HG03095 (cell line): ENCODE data around the gene SLC7A1.

Source experiments
- ATAC-seq: cut with Tn5 transposase; IDR thresholded peaks from one replicate; pipeline ENCODE4 v1.9.1; 2021; ENCODE audit warnings: moderate library complexity; ENCODE audit not compliant: unreplicated experiment

Gene SLC7A1

GRCh38 chr13:29465741-29466293, 129.7 kb downstream of the SLC7A1 start:
- ATAC-seq: no peak

- ATAC-seq: no peak
Measured at GRCh38 chr13:29464105-29464679, 131.3 kb downstream of the SLC7A1 start.

- ATAC-seq: no peak
Measured at GRCh38 chr13:29459813-29460355, 135.6 kb downstream of the SLC7A1 start.
